ENCODE results near the gene ELMO1. TPM values are rescaled to one million over a fixed set of nuclear protein-coding genes. Genes with fewer than 3 reads are reported as not detected.

The ELMO1 gene
- total and polyA plus RNA-seq, 2 of the 13 experiments (the other 11 are each of a cell fraction or from before 2014, with no cell fraction given), result 0.11 to 0.17 TPM

- Histone ChIP-seq H3K79me2 (ENCODE audit: insufficient read depth, low read length) (no peaks in the 10 kb centered on the region), H3K4me2 (ENCODE audit: low read depth, low read length) (peak overlapping the region; percentile 39), H2AFZ (ENCODE audit: low read length) (no peak overlapping the region), H3K9me3 (ENCODE audit: low read length) (no peaks in the 10 kb centered on the region), H4K20me1 (ENCODE audit: insufficient read depth, low read length) (no peaks in the 10 kb centered on the region), H3K27ac (ENCODE audit: extremely low read length, insufficient read depth, low read length) (no peak overlapping the region), H3K9ac (ENCODE audit: insufficient read depth, low read depth, low read length) (no peak overlapping the region), H3K4me1 (ENCODE audit: insufficient read depth, low read length) (peaks cover 51% of the 10 kb centered on the region), H3K36me3 (replicated peaks in 1 of 2; ENCODE audit: control insufficient read depth in 1 of 2, insufficient read depth in 2 of 2, low read length in 2 of 2) (no peaks in the 10 kb centered on the region), H3K27me3 (ENCODE audit: control insufficient read depth in 1 of 2, insufficient read depth in 2 of 2, low read length in 2 of 2) (no peaks in the 10 kb centered on the region), H3K4me3 (replicated peaks in 1 of 3; ENCODE audit: insufficient read depth in 1 of 3, low read depth in 2 of 3, low read length in 3 of 3) (no peak overlapping the region)
- POLR2A ChIA-PET, result no interaction called here
- CTCF ChIA-PET (ENCODE audit: low intra/inter-chr PET ratio, low total read pairs), result no interaction called here
- in situ Hi-C loops (cut with HindIII; ENCODE audit: extremely low pct_ligation_motif_present, low pct_unique_long_range_greater_than_20kb) (no loop called here), intact Hi-C loops (cut with micrococcal nuclease; ENCODE audit: unreplicated experiment) (no loop called here)
- DNase-seq (ENCODE audit: low spot score) (peak; percentile 41), FAIRE-seq (peak; percentile 49), ATAC-seq (peak; percentile 46; the same call in 2 of the 3 replicates)
- BruUV-seq (replicated peaks), result no TSS peak
- TF ChIP-seq, protein P1, sequence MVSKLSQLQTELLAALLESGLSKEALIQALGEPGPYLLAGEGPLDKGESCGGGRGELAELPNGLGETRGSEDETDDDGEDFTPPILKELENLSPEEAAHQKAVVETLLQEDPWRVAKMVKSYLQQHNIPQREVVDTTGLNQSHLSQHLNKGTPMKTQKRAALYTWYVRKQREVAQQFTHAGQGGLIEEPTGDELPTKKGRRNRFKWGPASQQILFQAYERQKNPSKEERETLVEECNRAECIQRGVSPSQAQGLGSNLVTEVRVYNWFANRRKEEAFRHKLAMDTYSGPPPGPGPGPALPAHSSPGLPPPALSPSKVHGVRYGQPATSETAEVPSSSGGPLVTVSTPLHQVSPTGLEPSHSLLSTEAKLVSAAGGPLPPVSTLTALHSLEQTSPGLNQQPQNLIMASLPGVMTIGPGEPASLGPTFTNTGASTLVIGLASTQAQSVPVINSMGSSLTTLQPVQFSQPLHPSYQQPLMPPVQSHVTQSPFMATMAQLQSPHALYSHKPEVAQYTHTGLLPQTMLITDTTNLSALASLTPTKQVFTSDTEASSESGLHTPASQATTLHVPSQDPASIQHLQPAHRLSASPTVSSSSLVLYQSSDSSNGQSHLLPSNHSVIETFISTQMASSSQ (IDR thresholded peaks at IDR 0.05; ENCODE audit: low read depth), result peak; percentile 72
- TF ChIP-seq, protein P1 (CRISPR knock-in tag; IDR thresholded peaks at IDR 0.05; ENCODE audit: borderline replicate concordance), result peak; percentile 64; the same call in 1 of the 2 replicates
- peak; percentile 29; the same call in 1 of the 2 replicates for TF ChIP-seq AHDC1 (CRISPR knock-in tag; IDR thresholded peaks at IDR 0.05; ENCODE audit: borderline replicate concordance)
- TF ChIP-seq HNRNPH1 (optimal IDR thresholded peaks at IDR 0.05; ENCODE audit: low read depth, low read length), result no peak
- no peak for TF ChIP-seq ZNF121 (CRISPR knock-in tag; IDR thresholded peaks at IDR 0.05)
- no peak for TF ChIP-seq ZBTB2 (CRISPR knock-in tag; IDR thresholded peaks at IDR 0.05; ENCODE audit: low read depth)
- TF ChIP-seq CEBPB (IDR thresholded peaks at IDR 0.05; ENCODE audit: borderline replicate concordance, low read depth, low read length), result no peak
- no peak for TF ChIP-seq ZGPAT (CRISPR knock-in tag; IDR thresholded peaks at IDR 0.05)
- TF ChIP-seq HNRNPUL1 (IDR thresholded peaks at IDR 0.05; ENCODE audit: low read depth, low read length), result peak; percentile 81; the same call in 1 of the 2 replicates
Observed at GRCh38 chr7:37093257-37093656, 355.4 kb downstream of the ELMO1 start.

Measured in HepG2 (cell line).